Smooth muscle cell (in vitro differentiated cells): ENCODE results near the gene UGT1A9. TPM values are rescaled to one million over a fixed set of nuclear protein-coding genes. Genes with fewer than 3 reads are reported as not detected.
A peak's percentile ranks its signal among the peaks of the same experiment; 100 is the strongest.

Experiments used
- DNase-seq: peaks from one replicate; lab custom pipeline; 2025; ENCODE audit not compliant: unreplicated experiment; lab: John Stamatoyannopoulos, UW
- H2AFZ ChIP-seq: fragments of 200-600 bp; sonication (generic); 2 replicates; pipeline ENCODE4 v1.6.0; 2016; ENCODE audit warnings: antibody characterized with exemption, low read depth, mild to moderate bottlenecking
- H3F3A ChIP-seq: fragments of 200-600 bp; sonication (generic); 2 replicates; pipeline ENCODE4 v1.6.0; 2017; ENCODE audit warnings: antibody characterized with exemption, low read depth
- H3K27ac ChIP-seq: fragments of 200-600 bp; sonication (generic); 2 replicates; pipeline ENCODE4 v1.5.1; 2016; ENCODE audit warnings: low read depth, mild to moderate bottlenecking
- H3K27me3 ChIP-seq: fragments of 200-600 bp; sonication (generic); 2 replicates; pipeline ENCODE4 v1.6.1; 2016; ENCODE audit warnings: low read depth, mild to moderate bottlenecking
- H3K36me3 ChIP-seq: fragments of 200-600 bp; sonication (generic); 2 replicates; pipeline ENCODE4 v1.5.1; 2016; ENCODE audit warnings: low read depth
- H3K4me1 ChIP-seq: fragments of 200-600 bp; sonication (generic); 2 replicates; pipeline ENCODE4 v1.5.1; 2016; ENCODE audit warnings: low read depth
- H3K4me2 ChIP-seq: fragments of 200-600 bp; sonication (generic); 2 replicates; pipeline ENCODE4 v1.6.0; 2016; ENCODE audit warnings: mild to moderate bottlenecking
- H3K4me3 ChIP-seq: fragments of 200-600 bp; sonication (generic); 2 replicates; pipeline ENCODE4 v1.5.1; 2016; ENCODE audit warnings: mild to moderate bottlenecking
- H3K79me2 ChIP-seq: fragments of 200-600 bp; sonication (generic); 2 replicates; pipeline ENCODE4 v1.6.0; 2016; ENCODE audit warnings: low read depth, mild to moderate bottlenecking
- H3K9ac ChIP-seq: fragments of 200-600 bp; sonication (generic); 2 replicates; pipeline ENCODE4 v1.6.0; 2016; ENCODE audit warnings: low read depth
- H3K9me3 ChIP-seq: fragments of 200-600 bp; sonication (generic); replicated peaks from 2 replicates; pipeline ENCODE4 v1.5.1; 2016; ENCODE audit warnings: low read depth
- H4K20me1 ChIP-seq: fragments of 200-600 bp; sonication (generic); 2 replicates; pipeline ENCODE4 v1.6.0; 2016; ENCODE audit warnings: low read depth
- CTCF ChIP-seq: fragments of 200-600 bp; sonication (generic); IDR thresholded peaks from 2 replicates; pipeline ENCODE4 v1.5.1; 2017; ENCODE audit warnings: borderline replicate concordance, mild to moderate bottlenecking, antibody characterized with exemption; ENCODE audit not compliant: insufficient read depth, poor library complexity, severe bottlenecking
- WGBS: methylation state at CpG from one replicate; pipeline ENCODE4 v1.1.7; 2016; ENCODE audit warnings: low lambda C conversion rate; 5-methylcytosine and 5-hydroxymethylcytosine counted together
- polyA plus RNA-seq: library from polyadenylated mRNA; unstranded; fragments of >200 nt; fragmentation: Nextera tagmentation; extraction: Ambion mirVana; gene quantifications from 2 replicates; pipeline ENCODE4 v1.2.1, GENCODE V29; 2016
- total RNA-seq: library from RNA; depleted of rRNA; stranded (reverse); fragments of >200 nt; gene quantifications from 2 replicates; pipeline ENCODE4 v1.2.3, GENCODE V29; 2014

UGT1A9 gene
- total and polyA plus RNA-seq, 2 experiments from 2014 or later, result not detected

- no peaks in the 10 kb centered on the region for H3K36me3 ChIP-seq
- H2AFZ ChIP-seq, result no peak within 1 kb of the TSS
- no peaks in the 10 kb centered on the region for H3K79me2 ChIP-seq
- DNase-seq, result no peak
- 94% methylated on average over 6 of the region's 6 CpGs for WGBS
- no peak within 1 kb of the TSS for H3K9ac ChIP-seq
- no peak within 1 kb of the TSS for H3K4me3 ChIP-seq
- no peaks in the 10 kb centered on the region for H3F3A ChIP-seq
- TF ChIP-seq CTCF, result no peak
- H3K27me3 ChIP-seq, result no peaks in the 10 kb centered on the region
- H3K4me1 ChIP-seq, result no peaks in the 10 kb centered on the region
- no peak within 1 kb of the TSS for H3K4me2 ChIP-seq
- no peak within 1 kb of the TSS for H3K27ac ChIP-seq
- no peaks in the 10 kb centered on the region for H4K20me1 ChIP-seq
- H3K9me3 ChIP-seq, result no peaks in the 10 kb centered on the region
These were observed 88.3 kb downstream of the UGT1A9 start, which contains the start of gene UGT1A1 for GRCh38 chr2:233760043-233760442. Gene UGT1A1 (plus strand): TSS chr2:233760270. CDS start chr2:233760288, 18 bp downstream.

- H3K79me2 ChIP-seq, result no peaks in the 10 kb centered on the region
- H3K9ac ChIP-seq, result no peak overlapping the region
- H3K27me3 ChIP-seq, result no peaks in the 10 kb centered on the region
- no peaks in the 10 kb centered on the region for H3K9me3 ChIP-seq
- no peak for DNase-seq
- H3K36me3 ChIP-seq, result no peaks in the 10 kb centered on the region
- TF ChIP-seq CTCF, result no peak
- H2AFZ ChIP-seq, result no peak overlapping the region
- WGBS, result 64% methylated on average over 4 of the region's 4 CpGs
- H3K4me3 ChIP-seq, result no peak overlapping the region
- H3K4me1 ChIP-seq, result no peaks in the 10 kb centered on the region
- H3K4me2 ChIP-seq, result no peak overlapping the region
- no peak overlapping the region for H3K27ac ChIP-seq
- no peaks in the 10 kb centered on the region for H3F3A ChIP-seq
- H4K20me1 ChIP-seq, result no peaks in the 10 kb centered on the region
These were observed 89.5 kb downstream of the UGT1A9 start for GRCh38 chr2:233761040-233761769.

GRCh38 chr2:233764264-233764663 is 92.6 kb downstream of the UGT1A9 start:
- peak overlapping the region; percentile 77 for H3K27ac ChIP-seq

More at GRCh38 chr2:233764264-233764663, 92.6 kb downstream of the UGT1A9 start:
- Histone ChIP-seq H3K4me2 (peak overlapping the region; percentile 34), H3K4me3 (no peak overlapping the region), H3K9me3 (no peaks in the 10 kb centered on the region), H3F3A (no peaks in the 10 kb centered on the region), H3K27me3 (no peaks in the 10 kb centered on the region), H4K20me1 (no peaks in the 10 kb centered on the region), H3K79me2 (no peaks in the 10 kb centered on the region), H3K4me1 (no peaks in the 10 kb centered on the region), H3K36me3 (no peaks in the 10 kb centered on the region), H2AFZ (peak overlapping the region; percentile 5), H3K9ac (no peak overlapping the region)
- WGBS, result 47% methylated on average over 7 of the region's 7 CpGs
- no peak for DNase-seq
- no peak for TF ChIP-seq CTCF
